HG03196 (cell line): Measurements from ENCODE around the gene CHKA.

Source experiments
- ATAC-seq: cut with Tn5 transposase; IDR thresholded peaks from one replicate; pipeline ENCODE4 v1.9.1; 2021; ENCODE audit not compliant: unreplicated experiment

The CHKA gene

GRCh38 chr11:68074584-68075352 is 46.4 kb downstream of the CHKA start:
- no peak for ATAC-seq

GRCh38 chr11:68071281-68072048 is 49.7 kb downstream of the CHKA start:
- ATAC-seq, result no peak

GRCh38 chr11:68067991-68068390 is 53.2 kb downstream of the CHKA start:
- no peak for ATAC-seq

GRCh38 chr11:68066742-68067141 is 54.4 kb downstream of the CHKA start:
- ATAC-seq, result no peak

- ATAC-seq, result no peak
Observed at GRCh38 chr11:68065841-68066240, 55.3 kb downstream of the CHKA start.

GRCh38 chr11:68064926-68065325 is 56.3 kb downstream of the CHKA start:
- ATAC-seq, result no peak

- no peak for ATAC-seq
Observed at GRCh38 chr11:68061508-68061907, 59.7 kb downstream of the CHKA start.

GRCh38 chr11:68057807-68058206 is 63.4 kb downstream of the CHKA start:
- no peak for ATAC-seq

- no peak for ATAC-seq
Observed at GRCh38 chr11:68056317-68057285, 64.6 kb downstream of the CHKA start.

- no peak for ATAC-seq
Observed at GRCh38 chr11:68053981-68054812, 67.0 kb downstream of the CHKA start.

GRCh38 chr11:68053117-68053516 is 68.1 kb downstream of the CHKA start:
- no peak for ATAC-seq

- no peak for ATAC-seq
Observed at GRCh38 chr11:68052137-68052873, 68.9 kb downstream of the CHKA start.

GRCh38 chr11:68051191-68052136 is 69.7 kb downstream of the CHKA start:
- no peak for ATAC-seq

GRCh38 chr11:68050371-68050841 is 70.8 kb downstream of the CHKA start:
- ATAC-seq, result no peak

GRCh38 chr11:68049509-68050370 is 71.4 kb downstream of the CHKA start:
- no peak for ATAC-seq

- ATAC-seq, result no peak
Observed at GRCh38 chr11:68048681-68049508, 72.3 kb downstream of the CHKA start.
